ENCODE data around the gene CECR2. TPM values are rescaled to one million over a fixed set of nuclear protein-coding genes. Genes with fewer than 3 reads are reported as not detected.

CECR2 gene
- total and polyA plus RNA-seq, 2 of the 8 experiments (the other 6 are each of a cell fraction or from before 2014, with no cell fraction given) = 18.3 to 123 TPM

DNA sequence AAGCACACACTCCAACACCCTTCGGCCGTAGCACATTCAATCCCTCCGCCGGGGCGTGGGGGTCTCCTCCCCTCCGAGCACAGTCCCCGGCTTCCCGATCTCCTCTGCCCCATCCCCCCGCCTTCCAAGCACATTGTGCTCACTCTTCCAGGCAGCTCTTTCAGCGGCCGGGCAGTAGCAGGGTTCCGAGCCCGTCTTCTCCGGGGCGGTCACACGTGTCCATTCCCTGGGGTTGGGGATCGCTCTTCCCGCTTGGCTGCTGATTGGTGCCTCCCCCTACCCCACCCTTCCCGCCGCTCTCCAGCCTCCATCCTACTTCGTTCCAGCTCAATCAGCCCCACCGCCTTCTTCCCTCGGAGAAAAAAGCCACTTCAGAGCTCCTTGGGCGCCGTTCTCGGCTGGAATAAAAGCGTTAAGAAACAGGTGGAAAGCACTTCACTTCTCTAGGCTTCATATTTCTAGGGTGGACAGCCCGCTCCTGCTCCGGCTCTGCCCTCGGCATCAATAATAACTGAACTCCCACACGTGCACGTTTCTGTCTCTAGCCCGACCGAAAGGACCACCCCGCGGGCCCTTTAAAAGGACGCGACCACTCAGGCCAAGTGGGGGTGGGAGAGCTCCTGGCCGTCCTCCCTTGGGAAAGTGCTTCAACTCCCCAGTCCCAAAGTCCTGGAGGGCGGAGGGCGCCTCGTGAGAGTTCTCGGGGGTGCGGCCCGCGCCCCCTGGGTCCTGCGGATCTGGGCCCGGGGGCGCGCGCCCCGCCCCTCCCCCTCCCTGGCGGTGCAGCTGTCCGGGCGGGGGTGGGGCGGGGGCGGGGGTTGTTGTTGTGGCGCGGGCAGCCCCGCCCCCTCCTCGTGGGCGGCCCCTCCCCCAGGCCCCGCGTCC lies 464 bp upstream of the CECR2 start:
- H3K27ac ChIP-seq (ENCODE audit: low read depth, low read length) = peak overlapping the region; percentile 91
- peak overlapping the region; percentile 80 for H4K5ac ChIP-seq (ENCODE audit: insufficient read length, low read depth, low read length)
- no peaks in the 10 kb centered on the region for H3K9me3 ChIP-seq (ENCODE audit: insufficient read depth in 2 of 2, low read depth in 1 of 2, low read length in 1 of 2)
- 0 out of 2 replicates have a peak, but pooled peaks cover 2% of the 10 kb centered on the region for H3K79me1 ChIP-seq (ENCODE audit: low read depth, low read length)
- H2BK120ac ChIP-seq (replicated peaks; ENCODE audit: low read depth, low read length) = peak overlapping the region; percentile 81
- peak overlapping the region; percentile 72; the same call in 1 of the 2 replicates for H2BK20ac ChIP-seq (ENCODE audit: low read length)
- H3K14ac ChIP-seq (ENCODE audit: insufficient read length) = no peak overlapping the region
- FAIRE-seq = no peak
- WGBS, 2 experiments (ENCODE audit: extremely low coverage in 1 of 2, insufficient coverage in 1 of 2, insufficient read length in 1 of 2, insufficient replicate concordance in 2 of 2, low coverage in 1 of 2, low lambda C conversion rate in 2 of 2, missing lambda C conversion rate in 1 of 2) = 1% methylated on average over 35 of the region's 64 CpGs; no CpG with 5 or more reads in 1 of the 2 experiments
- peak overlapping the region; percentile 95; the same call in 1 of the 2 replicates for H4K8ac ChIP-seq (ENCODE audit: extremely low read depth, insufficient read depth, low read length)
- no peaks in the 10 kb centered on the region for H3K36me3 ChIP-seq (ENCODE audit: control insufficient read depth in 2 of 4, insufficient read depth in 4 of 4, low read length in 3 of 4)
- peak overlapping the region; percentile 74 to 75 for H3K4me2 ChIP-seq (ENCODE audit: insufficient read depth in 1 of 2, low read depth in 2 of 2, low read length in 2 of 2)
- peaks cover 0 to under 1% of the 10 kb centered on the region in 2 experiments for H4K20me1 ChIP-seq (replicated peaks in 1 of 2; ENCODE audit: control insufficient read depth in 1 of 2, insufficient read depth in 2 of 2, low read length in 2 of 2)
- H2BK5ac ChIP-seq (ENCODE audit: low read depth, low read length) = peak overlapping the region; percentile 97
- no peaks in the 10 kb centered on the region for H3K27me3 ChIP-seq (replicated peaks in 1 of 4; ENCODE audit: control insufficient read depth in 3 of 4, extremely low read depth in 1 of 4, insufficient read depth in 3 of 4, low read length in 3 of 4)
- peak; percentile 60 to 84 for DNase-seq (ENCODE audit: low read depth in 1 of 2, low spot score in 2 of 2)
- no peak overlapping the region; the same call in 1 of the 2 replicates for H2AK5ac ChIP-seq (ENCODE audit: low read depth, low read length)
- H3K23ac ChIP-seq (ENCODE audit: insufficient read length) = no peak overlapping the region
- peaks cover under 1 to 15% (median 6%) of the 10 kb centered on the region in 4 experiments; a peak in 6 of 7 replicates for H3K4me1 ChIP-seq (replicated peaks in 1 of 4; ENCODE audit: control insufficient read depth in 3 of 4, insufficient read depth in 4 of 4, low read length in 3 of 4)
- H3K56ac ChIP-seq (replicated peaks; ENCODE audit: insufficient read length, low read depth, low read length) = peak overlapping the region; percentile 92
- peak overlapping the region; percentile 96 for H3K18ac ChIP-seq (ENCODE audit: extremely low read depth, low read length)
- H2BK12ac ChIP-seq (ENCODE audit: low read depth, low read length) = peak overlapping the region; percentile 53; the same call in 1 of the 2 replicates
- peaks cover 38 to 55% of the 10 kb centered on the region in 2 experiments for H3K79me2 ChIP-seq (ENCODE audit: control insufficient read depth in 1 of 2, insufficient read depth in 2 of 2, low read length in 2 of 2)
- no peak overlapping the region for H2BK15ac ChIP-seq (ENCODE audit: low read length)
- ChIA-PET CTCF (ENCODE audit: partially characterized antibody) (interaction anchor here (0.6 to 4.4 kb wide), 7 partner anchors 67 to 197 kb away, joined by 3 to 22 read pairs (median 4); no protein-coding TSS in a partner anchor), POLR2A (ENCODE audit: partially characterized antibody) (interaction anchor here (0.6 to 4.5 kb wide), 31 partner anchors 9 to 197 kb away, joined by 3 to 41 read pairs (median 4); no protein-coding TSS in a partner anchor)
- peak overlapping the region; percentile 80 for H3K4ac ChIP-seq (replicated peaks; ENCODE audit: insufficient read length, low read depth, low read length)
- peaks cover 12% of the 10 kb centered on the region; the same call in 1 of the 2 replicates for H3K23me2 ChIP-seq (ENCODE audit: low read depth, low read length)
- peak overlapping the region; percentile 98 for H4K91ac ChIP-seq (replicated peaks; ENCODE audit: insufficient read length, low read length)
- peak overlapping the region; percentile 83 to 93 (median 86) for H3K9ac ChIP-seq (replicated peaks in 1 of 4; ENCODE audit: extremely low read depth in 1 of 4, low read depth in 3 of 4, low read length in 3 of 4)
- no peak overlapping the region for H2AFZ ChIP-seq (ENCODE audit: low read length)
- H3K4me3 ChIP-seq (ENCODE audit: extremely low read depth in 1 of 4, insufficient read depth in 2 of 4, low read depth in 3 of 4, low read length in 4 of 4) = peak overlapping the region; percentile 65 to 92 (median 81)
- TF ChIP-seq EP300 (IDR thresholded peaks at IDR 0.05; ENCODE audit: borderline replicate concordance in 1 of 2, low read depth in 2 of 2, low read length in 2 of 2) = peak in 1 of 2 experiments; percentile 89; a peak in 2 of 3 replicates
- TF ChIP-seq POLR2A (IDR thresholded peaks at IDR 0.05; ENCODE audit: control extremely low read depth in 1 of 2, low read depth in 2 of 2, low read length in 2 of 2) = peak; percentile 18 to 85
- TF ChIP-seq BACH1 (IDR thresholded peaks at IDR 0.05; ENCODE audit: low read length) = 0 out of 2 replicates have a peak, but pooled peaks have one; percentile 16
- TF ChIP-seq YY1 (IDR thresholded peaks at IDR 0.05; ENCODE audit: low read depth, low read length) = no peak
- peak; percentile 25 for TF ChIP-seq KDM4A (IDR thresholded peaks at IDR 0.05; ENCODE audit: low read depth, low read length, severe bottlenecking)
- TF ChIP-seq CHD2 (IDR thresholded peaks at IDR 0.05; ENCODE audit: low read length) = peak; percentile 79
- TF ChIP-seq BRCA1 (IDR thresholded peaks at IDR 0.05; ENCODE audit: low read depth, low read length) = no peak
- TF ChIP-seq POLR2AphosphoS5 (IDR thresholded peaks at IDR 0.05; ENCODE audit: low read depth, low read length) = peak; percentile 79; the same call in 1 of the 2 replicates
- peak; percentile 61; the same call in 1 of the 2 replicates for TF ChIP-seq TBP (IDR thresholded peaks at IDR 0.05; ENCODE audit: low read depth, low read length)
- peak; percentile 77; the same call in 1 of the 2 replicates for TF ChIP-seq CHD1 (IDR thresholded peaks at IDR 0.05; ENCODE audit: low read depth, low read length)
- TF ChIP-seq ZNF274 (IDR thresholded peaks at IDR 0.05; ENCODE audit: borderline replicate concordance, extremely low read depth, low read length) = no peak
